Colon (tissue), 2 donors: ENCODE measurements around the gene MOGAT2.

Source experiments
- FAIRE-seq: peaks from 2 replicates; lab custom pipeline; 2012; peaks lifted over from hg19 to GRCh38; lab: Jason Lieb, UNC
- donor health status: control.
- donor health status: control.

MOGAT2 gene

GRCh38 chr11:75780888-75781287 is 63.2 kb downstream of the MOGAT2 start:
- no peak for FAIRE-seq

DNA sequence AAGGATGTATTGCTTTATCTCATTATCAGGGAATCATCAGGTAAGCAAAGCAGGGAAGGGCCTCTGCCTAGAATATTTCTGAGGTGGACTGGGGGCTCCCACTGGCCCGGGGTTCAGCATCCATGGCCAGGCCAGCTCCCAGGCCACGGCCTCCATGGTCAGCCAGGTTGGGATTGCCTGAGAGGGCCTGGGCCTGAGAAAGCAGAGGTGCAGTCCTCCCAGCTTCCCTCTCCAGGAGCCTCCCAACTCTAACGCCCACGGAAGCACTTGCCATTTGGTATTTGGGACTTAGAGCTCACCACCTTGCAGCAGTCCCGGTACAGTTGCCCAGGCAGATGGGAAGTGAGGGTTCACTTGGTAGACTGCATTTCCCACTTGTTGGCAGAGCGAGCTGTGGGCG is 63.7 kb downstream of the MOGAT2 start:
- FAIRE-seq = no peak

DNA sequence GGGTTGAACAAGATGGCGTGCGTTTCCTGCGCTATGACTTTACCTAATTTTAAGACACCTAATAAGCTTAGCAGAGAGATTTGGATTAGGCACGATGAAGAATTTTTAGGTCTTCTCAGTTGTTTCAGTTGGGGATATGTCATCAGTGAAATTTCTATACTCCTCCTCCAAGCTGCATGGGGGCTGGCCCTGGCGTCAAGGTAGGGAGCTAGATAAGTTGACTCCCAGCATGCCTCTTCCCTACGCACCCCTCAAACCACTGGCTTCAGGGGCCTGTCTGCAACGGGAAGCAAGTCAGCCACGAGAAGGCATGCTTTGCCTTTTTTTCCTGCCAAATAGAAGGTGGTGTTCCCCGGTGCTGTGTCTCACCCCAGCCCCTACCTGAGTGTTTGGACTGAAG is 64.2 kb downstream of the MOGAT2 start:
- FAIRE-seq = no peak
